Measurements from ENCODE around the gene TEAD4. TPM values are rescaled to one million over a fixed set of nuclear protein-coding genes. Genes with fewer than 3 reads are reported as not detected.

TEAD4 gene
- total and polyA plus RNA-seq, 11 donors = 5.7 to 59.2 (median 16.1) TPM

DNA sequence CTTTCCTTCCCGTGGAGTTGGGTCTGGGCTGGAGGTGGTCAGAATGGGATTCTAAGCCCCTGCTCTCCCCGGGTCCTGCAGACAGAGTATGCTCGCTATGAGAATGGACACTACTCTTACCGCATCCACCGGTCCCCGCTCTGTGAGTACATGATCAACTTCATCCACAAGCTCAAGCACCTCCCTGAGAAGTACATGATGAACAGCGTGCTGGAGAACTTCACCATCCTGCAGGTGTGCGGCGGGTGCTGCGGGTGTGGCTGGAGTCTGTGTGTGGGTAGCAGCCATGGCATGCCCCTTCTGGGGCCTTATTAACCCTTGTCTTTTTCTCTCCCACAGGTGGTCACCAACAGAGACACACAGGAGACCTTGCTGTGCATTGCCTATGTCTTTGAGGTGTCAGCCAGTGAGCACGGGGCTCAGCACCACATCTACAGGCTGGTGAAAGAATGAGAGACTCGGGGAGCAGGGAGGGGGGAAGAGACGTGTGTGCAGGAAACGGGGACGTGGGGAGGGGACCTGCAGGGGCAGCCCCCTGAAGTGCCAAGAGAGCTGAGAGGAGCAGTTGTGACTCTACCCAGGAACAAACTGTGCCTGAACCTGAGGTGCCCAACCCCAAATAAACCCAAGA is 80.9 kb downstream of the TEAD4 start:
- no peak overlapping the region for H3K27ac ChIP-seq
- peaks cover 0 to 26% (median 7%) of the 10 kb centered on the region in 12 donors for H3K4me1 ChIP-seq
- peak in 2 of 5 donors; percentile 7 to 21 for DNase-seq
- TF ChIP-seq POLR2A (IDR thresholded peaks at IDR 0.05) = no peak
- TF ChIP-seq, protein P1, sequence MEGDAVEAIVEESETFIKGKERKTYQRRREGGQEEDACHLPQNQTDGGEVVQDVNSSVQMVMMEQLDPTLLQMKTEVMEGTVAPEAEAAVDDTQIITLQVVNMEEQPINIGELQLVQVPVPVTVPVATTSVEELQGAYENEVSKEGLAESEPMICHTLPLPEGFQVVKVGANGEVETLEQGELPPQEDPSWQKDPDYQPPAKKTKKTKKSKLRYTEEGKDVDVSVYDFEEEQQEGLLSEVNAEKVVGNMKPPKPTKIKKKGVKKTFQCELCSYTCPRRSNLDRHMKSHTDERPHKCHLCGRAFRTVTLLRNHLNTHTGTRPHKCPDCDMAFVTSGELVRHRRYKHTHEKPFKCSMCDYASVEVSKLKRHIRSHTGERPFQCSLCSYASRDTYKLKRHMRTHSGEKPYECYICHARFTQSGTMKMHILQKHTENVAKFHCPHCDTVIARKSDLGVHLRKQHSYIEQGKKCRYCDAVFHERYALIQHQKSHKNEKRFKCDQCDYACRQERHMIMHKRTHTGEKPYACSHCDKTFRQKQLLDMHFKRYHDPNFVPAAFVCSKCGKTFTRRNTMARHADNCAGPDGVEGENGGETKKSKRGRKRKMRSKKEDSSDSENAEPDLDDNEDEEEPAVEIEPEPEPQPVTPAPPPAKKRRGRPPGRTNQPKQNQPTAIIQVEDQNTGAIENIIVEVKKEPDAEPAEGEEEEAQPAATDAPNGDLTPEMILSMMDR (IDR thresholded peaks at IDR 0.05) = no peak
- H3K9me3 ChIP-seq = no peaks in the 10 kb centered on the region
- no peak overlapping the region for H3K4me3 ChIP-seq
- intact Hi-C loops (cut with DNase I) = loop anchor here in 1 of 10 donors (2.0 kb wide), 1 partner anchor 187 kb away; no protein-coding TSS in a partner anchor
- 84 to 96% (median 94%) methylated on average over 10 to 15 of the region's 15 CpGs for whole genome bisulfite sequencing, 4 donors
- peaks cover 0 to 31% (median 9%) of the 10 kb centered on the region in 9 donors for H3K36me3 ChIP-seq
- peaks cover 0 to 2% (median 0%) of the 10 kb centered on the region in 9 donors for H3K27me3 ChIP-seq
- ATAC-seq = no peak

DNA sequence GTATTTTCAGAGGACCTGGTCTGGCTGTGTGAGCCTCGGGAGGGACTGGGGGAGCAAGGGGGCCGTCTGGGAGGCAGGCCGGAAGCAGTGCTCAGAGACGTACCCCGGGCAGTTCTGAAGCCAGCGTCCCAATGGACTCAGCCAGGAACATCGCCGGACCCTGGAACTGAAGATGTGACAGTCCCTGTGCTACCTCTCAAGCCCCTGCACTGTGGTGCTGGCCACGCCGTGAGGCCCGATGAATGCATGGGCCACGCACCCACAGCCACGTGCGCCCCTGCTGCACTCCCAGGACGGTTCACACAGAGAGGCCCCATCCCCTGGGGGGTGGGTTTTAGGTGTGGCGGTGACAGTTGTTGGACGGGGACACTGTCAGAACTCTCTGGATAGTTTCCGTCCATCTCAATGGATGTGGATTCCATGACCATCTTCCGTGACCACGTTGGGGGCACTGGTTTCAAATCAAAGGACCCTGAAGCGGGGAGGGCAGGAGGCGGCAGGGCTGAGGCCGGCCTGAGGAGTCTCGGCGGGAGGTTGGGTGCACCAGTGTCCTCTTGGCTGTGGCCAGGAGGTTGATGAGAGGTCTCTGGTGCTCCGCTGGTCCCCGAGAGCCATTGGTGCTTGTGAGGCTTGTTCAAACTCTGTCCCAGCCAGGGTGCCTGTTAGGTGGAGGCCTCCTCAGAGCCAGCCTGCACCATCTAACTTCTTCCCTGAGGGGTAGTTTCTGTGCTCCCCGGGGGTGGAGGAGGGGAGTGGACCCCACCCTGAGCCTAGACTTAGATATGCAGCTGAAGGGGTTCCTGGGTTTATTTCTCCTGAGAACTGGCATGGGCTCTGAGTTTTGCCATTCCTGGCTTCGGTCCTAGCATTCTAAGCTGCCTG is 81.7 kb downstream of the TEAD4 start:
- peaks cover 0 to 31% (median 9%) of the 10 kb centered on the region in 9 donors for H3K36me3 ChIP-seq
- intact Hi-C loops (cut with DNase I) = loop anchor here in 1 of 10 donors (2.0 kb wide), 1 partner anchor 188 kb away; no protein-coding TSS in a partner anchor
- H3K27me3 ChIP-seq = peaks cover 0 to 2% (median 0%) of the 10 kb centered on the region in 9 donors
- DNase-seq = peak in 2 of 5 donors; percentile 27 to 52
- ATAC-seq = no peak
- H3K4me3 ChIP-seq = no peak overlapping the region
- TF ChIP-seq, protein P1 (IDR thresholded peaks at IDR 0.05) = no peak
- no peak for TF ChIP-seq POLR2A (IDR thresholded peaks at IDR 0.05)
- no peaks in the 10 kb centered on the region for H3K9me3 ChIP-seq
- 90 to 94% (median 92%) methylated on average over 20 to 29 of the region's 29 CpGs for WGBS, 4 donors
- peaks cover 0 to 25% (median 4%) of the 10 kb centered on the region in 12 donors for H3K4me1 ChIP-seq
- H3K27ac ChIP-seq = no peak overlapping the region

DNA sequence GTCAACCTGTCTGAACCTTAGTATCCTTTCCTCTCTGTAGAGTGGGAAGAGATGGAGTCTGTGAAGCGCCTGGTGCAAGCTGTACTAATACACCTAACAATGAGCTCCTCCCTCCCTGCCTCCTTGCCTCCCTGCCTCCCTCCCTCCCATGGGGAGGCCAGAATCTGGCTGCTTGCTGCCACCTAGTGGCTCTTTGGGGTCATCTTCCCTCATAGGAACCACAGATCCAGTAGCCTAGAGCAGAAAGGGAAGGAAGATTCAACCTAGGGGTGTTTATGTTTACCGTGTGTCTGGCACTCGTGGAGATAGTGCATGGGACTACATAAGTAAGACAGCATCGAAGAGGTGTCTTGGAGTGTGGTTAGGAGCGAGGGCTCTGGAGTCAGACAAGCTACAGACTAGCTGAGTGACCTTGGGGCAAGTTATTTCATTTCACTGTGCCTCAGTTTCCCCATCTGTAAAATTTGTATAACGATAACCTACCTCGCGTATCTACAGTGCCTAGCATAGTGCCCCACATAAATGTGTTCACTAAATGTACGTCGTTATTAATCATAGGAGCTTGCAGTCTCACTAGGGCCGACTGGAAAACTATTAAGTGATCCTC is 82.5 kb downstream of the TEAD4 start:
- no peaks in the 10 kb centered on the region for H3K9me3 ChIP-seq
- H3K4me1 ChIP-seq = peaks cover 0 to 24% (median 5%) of the 10 kb centered on the region in 12 donors
- peaks cover 0 to 2% (median 0%) of the 10 kb centered on the region in 9 donors for H3K27me3 ChIP-seq
- intact Hi-C loops (cut with DNase I) = loop anchor here in 1 of 10 donors (2.0 kb wide), 1 partner anchor 189 kb away; no protein-coding TSS in a partner anchor
- DNase-seq (peak; percentile 51 to 63 (median 60)), ATAC-seq (peak in 3 of 4 donors; percentile 27 to 53 (median 35))
- no peak for TF ChIP-seq POLR2A (IDR thresholded peaks at IDR 0.05)
- TF ChIP-seq, protein P1 (IDR thresholded peaks at IDR 0.05) = peak; percentile 47 to 75 (median 66)
- no peak overlapping the region for H3K4me3 ChIP-seq
- 72 to 75% (median 75%) methylated on average over 11 of the region's 11 CpGs for WGBS, 4 donors
- H3K27ac ChIP-seq = peak overlapping the region in 1 of 12 donors; percentile 35
- H3K36me3 ChIP-seq = peaks cover 0 to 31% (median 9%) of the 10 kb centered on the region in 9 donors
